Measurements from ENCODE around the gene LRRC37A2.
"Not testable (repeated sequence)": the region's sequence is repeated elsewhere in the genome, so short reads cannot be mapped to it uniquely, and the experiment has no call there.

LRRC37A2 gene

GRCh38 chr17:46590157-46591146 lies 78.2 kb downstream of the LRRC37A2 start, which contains the start of gene NSF:
NSF (plus strand) TSS chr17:46590669; CDS start chr17:46590776, 107 bp downstream.
- not testable (repeated sequence) for DNase-seq (ENCODE audit: insufficient read length, low spot score)
- FAIRE-seq: peak; percentile 98

- not testable (repeated sequence) for DNase-seq (ENCODE audit: insufficient read length, low spot score); FAIRE-seq
Measured at GRCh38 chr17:46591332-46591731, 79.1 kb downstream of the LRRC37A2 start.

DNA sequence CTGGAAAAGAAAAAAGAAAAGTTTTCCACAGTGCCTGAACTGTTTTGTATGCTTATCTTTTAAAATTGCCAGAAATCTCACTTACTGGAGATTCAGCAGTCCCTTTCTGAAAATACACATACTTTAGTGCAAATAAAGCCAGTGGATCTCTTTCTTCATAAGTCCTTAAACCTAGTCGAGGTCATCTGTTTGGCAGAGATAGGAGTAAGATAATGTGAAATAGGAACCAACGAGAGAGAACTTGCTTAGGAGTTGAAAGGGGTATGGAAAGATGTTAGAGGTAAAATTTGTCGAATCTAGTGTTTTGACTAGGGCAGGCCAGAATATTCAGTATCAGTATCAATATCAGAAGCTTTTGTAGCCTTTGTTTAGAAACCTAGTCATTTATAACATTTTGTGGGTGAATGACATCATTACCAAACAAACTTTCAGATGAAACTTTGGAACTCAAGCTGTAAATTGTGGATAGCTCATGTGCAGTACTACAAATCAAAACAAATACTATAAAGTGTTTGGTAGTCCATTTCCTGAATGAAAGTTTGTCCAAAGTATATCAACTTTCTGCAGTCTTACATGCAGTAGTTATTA lies 86.2 kb downstream of the LRRC37A2 start:
- FAIRE-seq; DNase-seq (ENCODE audit: insufficient read length, low spot score): not testable (repeated sequence)

GRCh38 chr17:46600767-46601166 lies 88.5 kb downstream of the LRRC37A2 start:
- not testable (repeated sequence) for FAIRE-seq; DNase-seq (ENCODE audit: insufficient read length, low spot score)

- DNase-seq (ENCODE audit: insufficient read length, low spot score); FAIRE-seq: not testable (repeated sequence)
Measured at GRCh38 chr17:46603125-46603524, 90.9 kb downstream of the LRRC37A2 start.
